Islet of Langerhans (tissue), 1 donor: ENCODE results near the gene GNAI2.
"Not testable (repeated sequence)": the region's sequence is repeated elsewhere in the genome, so short reads cannot be mapped to it uniquely, and the experiment has no call there.

Source experiments
- FAIRE-seq: peaks from one replicate; lab custom pipeline; 2011; peaks lifted over from hg19 to GRCh38; lab: Jason Lieb, UNC

The GNAI2 gene

GRCh38 chr3:50227390-50228183 is 8.4 kb upstream of the GNAI2 start:
- FAIRE-seq: no peak

GRCh38 chr3:50228184-50228763 is 7.7 kb upstream of the GNAI2 start:
- not testable (repeated sequence) for FAIRE-seq

GRCh38 chr3:50229490-50229889 is 6.5 kb upstream of the GNAI2 start:
- no peak for FAIRE-seq

- FAIRE-seq: no peak
These were observed 5.8 kb upstream of the GNAI2 start for GRCh38 chr3:50230104-50230793.

- no peak for FAIRE-seq
These were observed 5.2 kb upstream of the GNAI2 start for GRCh38 chr3:50230794-50231125.

- FAIRE-seq: no peak
These were observed 4.4 kb upstream of the GNAI2 start for GRCh38 chr3:50231581-50231980.

- FAIRE-seq: no peak
These were observed 3.7 kb upstream of the GNAI2 start for GRCh38 chr3:50232303-50232702.

- no peak for FAIRE-seq
These were observed 2.8 kb upstream of the GNAI2 start for GRCh38 chr3:50233176-50233575.

GRCh38 chr3:50236484-50237132 is 604 bp downstream of the GNAI2 start:
- FAIRE-seq: no peak

GRCh38 chr3:50237133-50237651 is 1.2 kb downstream of the GNAI2 start:
- FAIRE-seq: no peak

GRCh38 chr3:50237754-50238548 is 1.9 kb downstream of the GNAI2 start:
- FAIRE-seq: no peak

- no peak for FAIRE-seq
These were observed 2.6 kb downstream of the GNAI2 start for GRCh38 chr3:50238549-50239026.

GRCh38 chr3:50239649-50240048 is 3.6 kb downstream of the GNAI2 start:
- no peak for FAIRE-seq

- no peak for FAIRE-seq
These were observed 5.2 kb downstream of the GNAI2 start for GRCh38 chr3:50241163-50241562.

- no peak for FAIRE-seq
These were observed 5.8 kb downstream of the GNAI2 start for GRCh38 chr3:50241713-50242380.

- FAIRE-seq: no peak
These were observed 6.4 kb downstream of the GNAI2 start for GRCh38 chr3:50242381-50242770.

GRCh38 chr3:50242851-50243542 is 7.0 kb downstream of the GNAI2 start:
- FAIRE-seq: no peak

- FAIRE-seq: no peak
These were observed 7.5 kb downstream of the GNAI2 start for GRCh38 chr3:50243543-50243895.

GRCh38 chr3:50244813-50245212 is 8.8 kb downstream of the GNAI2 start:
- FAIRE-seq: not testable (repeated sequence)

- no peak for FAIRE-seq
These were observed 9.3 kb downstream of the GNAI2 start for GRCh38 chr3:50245251-50245745.
